GM19238 (cell line): ENCODE data around the gene SHROOM3.

Source experiments
- DNase-seq: peaks from one replicate; pipeline ENCODE4 v3.0.0; 2011; ENCODE audit warnings: low spot score; ENCODE audit not compliant: insufficient read length

Gene SHROOM3

GRCh38 chr4:76806346-76806745, 371.3 kb downstream of the SHROOM3 start:
- DNase-seq: no peak

- no peak for DNase-seq
These were observed 371.7 kb downstream of the SHROOM3 start for GRCh38 chr4:76806757-76807156.

- DNase-seq: no peak
These were observed 374.7 kb downstream of the SHROOM3 start for GRCh38 chr4:76809594-76810305.

GRCh38 chr4:76811604-76812412, 376.8 kb downstream of the SHROOM3 start:
- DNase-seq: no peak

- DNase-seq: no peak
These were observed 378.0 kb downstream of the SHROOM3 start for GRCh38 chr4:76813070-76813469.

GRCh38 chr4:76821641-76822040, 386.6 kb downstream of the SHROOM3 start:
- DNase-seq: no peak

GRCh38 chr4:76822303-76822702, 387.3 kb downstream of the SHROOM3 start:
- no peak for DNase-seq

GRCh38 chr4:76823495-76823894, 388.5 kb downstream of the SHROOM3 start:
- no peak for DNase-seq

- DNase-seq: no peak
These were observed 395.6 kb downstream of the SHROOM3 start for GRCh38 chr4:76830612-76830963.

- no peak for DNase-seq
These were observed 396.1 kb downstream of the SHROOM3 start for GRCh38 chr4:76830964-76831703.

GRCh38 chr4:76831711-76832373, 396.8 kb downstream of the SHROOM3 start:
- DNase-seq: no peak
